DOHH2 (cell line): ENCODE data around the gene CDK16.

Experiments
- H3F3A ChIP-seq: fragments of 200-600 bp; sonication (generic), shearing (Covaris generic); 2 replicates; pipeline ENCODE4 v1.6.0; 2016; ENCODE audit warnings: antibody characterized with exemption, mild to moderate bottlenecking; ENCODE audit not compliant: control insufficient read depth, insufficient read depth
- H3K27ac ChIP-seq: fragments of 200-600 bp; sonication (generic); 2 replicates; pipeline ENCODE4 v1.5.1; 2014; ENCODE audit warnings: low read depth, mild to moderate bottlenecking, low read length, moderate library complexity
- H3K27me3 ChIP-seq: fragments of 200-600 bp; sonication (generic); 2 replicates; pipeline ENCODE4 v1.6.1; 2014; ENCODE audit warnings: mild to moderate bottlenecking, low read length, mixed read lengths; ENCODE audit not compliant: control insufficient read depth
- H3K36me3 ChIP-seq: fragments of 200-600 bp; sonication (generic); 2 replicates; pipeline ENCODE4 v1.6.1; 2014; ENCODE audit warnings: mild to moderate bottlenecking, low read length, moderate library complexity, mixed read lengths; ENCODE audit not compliant: control insufficient read depth
- H3K4me1 ChIP-seq: fragments of 200-600 bp; sonication (generic); 2 replicates; pipeline ENCODE4 v1.6.1; 2014; ENCODE audit warnings: mild to moderate bottlenecking, low read length, mixed read lengths; ENCODE audit not compliant: control insufficient read depth
- H3K4me2 ChIP-seq: fragments of 200-600 bp; sonication (generic); 2 replicates; pipeline ENCODE4 v1.6.0; 2014; ENCODE audit warnings: mild to moderate bottlenecking, low read length, moderate library complexity
- H3K4me3 ChIP-seq: fragments of 200-600 bp; sonication (generic); 2 replicates; pipeline ENCODE4 v1.5.1; 2014; ENCODE audit warnings: mild to moderate bottlenecking, low read length, mixed read lengths
- H3K79me2 ChIP-seq: fragments of 200-600 bp; sonication (generic); 2 replicates; pipeline ENCODE4 v1.6.1; 2014; ENCODE audit warnings: mild to moderate bottlenecking, low read length, mixed read lengths; ENCODE audit not compliant: control insufficient read depth
- H3K9me2 ChIP-seq: fragments of 200-600 bp; sonication (generic); replicated peaks from 2 replicates; pipeline ENCODE4 v1.6.1; 2014; ENCODE audit warnings: mild to moderate bottlenecking, low read length, mixed read lengths; ENCODE audit not compliant: control insufficient read depth
- H3K9me3 ChIP-seq: fragments of 200-600 bp; sonication (generic); 2 replicates; pipeline ENCODE4 v1.6.1; 2014; ENCODE audit warnings: antibody characterized with exemption, low read length, mixed read lengths; ENCODE audit not compliant: control insufficient read depth, insufficient read depth
- H4K20me1 ChIP-seq: fragments of 200-600 bp; sonication (generic); 2 replicates; pipeline ENCODE4 v1.6.0; 2014; ENCODE audit warnings: low read depth, mild to moderate bottlenecking, antibody characterized with exemption, low read length, moderate library complexity; ENCODE audit not compliant: control insufficient read depth, insufficient read depth
- CTCF ChIP-seq: fragments of 200-600 bp; sonication (generic); IDR thresholded peaks from one replicate; pipeline ENCODE4 v1.5.1; 2014; ENCODE audit warnings: antibody characterized with exemption, mild to moderate bottlenecking, low read depth, low read length; ENCODE audit not compliant: poor library complexity, severe bottlenecking
- EZH2phosphoT487 ChIP-seq: fragments of 200-600 bp; sonication (generic); IDR thresholded peaks from 2 replicates; pipeline ENCODE4 v1.6.1; 2017; ENCODE audit warnings: borderline replicate concordance, mild to moderate bottlenecking, antibody characterized with exemption, low read length, moderate library complexity, mixed read lengths

CDK16 gene

GRCh38 chrX:47172971-47173792 lies 45.3 kb upstream of the CDK16 start:
- no peaks in the 10 kb centered on the region for H4K20me1 ChIP-seq
- peaks cover 54% of the 10 kb centered on the region for H3K36me3 ChIP-seq
- H3F3A ChIP-seq = no peaks in the 10 kb centered on the region
- H3K27me3 ChIP-seq = no peaks in the 10 kb centered on the region
- H3K79me2 ChIP-seq = no peaks in the 10 kb centered on the region; the same call in 1 of the 2 replicates
- no peaks in the 10 kb centered on the region for H3K4me1 ChIP-seq
- no peak overlapping the region for H3K27ac ChIP-seq
- H3K4me2 ChIP-seq = no peak overlapping the region
- no peak overlapping the region for H3K4me3 ChIP-seq
- TF ChIP-seq EZH2phosphoT487 (no peak), CTCF (no peak)
- H3K9me3 ChIP-seq = no peaks in the 10 kb centered on the region
- no peaks in the 10 kb centered on the region for H3K9me2 ChIP-seq

- Histone ChIP-seq H3K27ac (no peak overlapping the region), H3K79me2 (no peaks in the 10 kb centered on the region; the same call in 1 of the 2 replicates), H3F3A (no peaks in the 10 kb centered on the region), H3K36me3 (peaks cover 51% of the 10 kb centered on the region), H3K4me3 (no peak overlapping the region), H3K4me2 (no peak overlapping the region), H3K27me3 (no peaks in the 10 kb centered on the region), H3K4me1 (no peaks in the 10 kb centered on the region), H4K20me1 (no peaks in the 10 kb centered on the region), H3K9me2 (no peaks in the 10 kb centered on the region), H3K9me3 (no peaks in the 10 kb centered on the region)
- TF ChIP-seq EZH2phosphoT487 = no peak
- TF ChIP-seq CTCF = no peak
Observed at GRCh38 chrX:47174376-47174775, 44.1 kb upstream of the CDK16 start.

GRCh38 chrX:47174846-47175587 lies 43.5 kb upstream of the CDK16 start:
- Histone ChIP-seq H3K36me3 (peaks cover 47% of the 10 kb centered on the region), H3K4me1 (no peaks in the 10 kb centered on the region), H3K9me2 (no peaks in the 10 kb centered on the region), H3K27me3 (no peaks in the 10 kb centered on the region), H4K20me1 (no peaks in the 10 kb centered on the region), H3K27ac (no peak overlapping the region), H3K4me3 (no peak overlapping the region), H3K9me3 (no peaks in the 10 kb centered on the region), H3K79me2 (no peaks in the 10 kb centered on the region), H3F3A (no peaks in the 10 kb centered on the region), H3K4me2 (no peak overlapping the region)
- TF ChIP-seq EZH2phosphoT487 (no peak), CTCF (no peak)
